Astrocyte of the spinal cord (primary cell): ENCODE data around the gene C2orf74.
A peak's percentile ranks its signal among the peaks of the same experiment; 100 is the strongest.
"Not testable (repeated sequence)": the region's sequence is repeated elsewhere in the genome, so short reads cannot be mapped to it uniquely, and the experiment has no call there.

Experiments used
- DNase-seq: peaks from one replicate; pipeline ENCODE4 v3.0.0; 2011; ENCODE audit warnings: low read depth, low spot score
- H3K4me3 ChIP-seq: 2 replicates; pipeline ENCODE4 v1.5.1; 2011; ENCODE audit warnings: low read depth, mild to moderate bottlenecking, low read length, moderate library complexity
- in situ Hi-C: cut with HindIII; loops from 2 replicates; pipeline ENCODE4 v1.10.0; 2017; ENCODE audit warnings: low sequenced_read_pairs
- TF ChIP-seq, protein P1 (sequence below): IDR thresholded peaks from 2 replicates; pipeline ENCODE4 v1.5.1; 2012; ENCODE audit warnings: low read depth, mild to moderate bottlenecking, low read length, inconsistent platforms

Gene C2orf74

DNA sequence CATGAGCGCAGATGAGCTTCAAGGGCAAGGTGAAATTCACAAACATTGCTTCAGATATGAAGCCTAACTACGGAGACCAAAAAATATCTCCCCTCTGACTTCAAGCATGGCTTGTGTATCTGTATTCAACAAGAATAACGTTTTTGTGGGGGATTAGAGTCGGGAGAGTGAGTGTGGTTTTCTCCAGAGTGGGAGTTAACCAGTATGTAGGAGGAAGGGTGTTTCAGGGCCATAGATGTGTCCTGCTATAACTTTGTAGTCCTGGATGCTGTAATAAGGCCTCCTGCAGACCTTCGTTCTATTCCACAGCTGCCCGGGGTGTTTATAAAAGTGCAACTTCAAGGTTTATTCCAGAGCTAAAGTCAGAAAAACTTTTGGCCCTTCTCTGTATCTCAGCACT lies 12.9 kb upstream of the C2orf74 start:
- TF ChIP-seq, protein P1, sequence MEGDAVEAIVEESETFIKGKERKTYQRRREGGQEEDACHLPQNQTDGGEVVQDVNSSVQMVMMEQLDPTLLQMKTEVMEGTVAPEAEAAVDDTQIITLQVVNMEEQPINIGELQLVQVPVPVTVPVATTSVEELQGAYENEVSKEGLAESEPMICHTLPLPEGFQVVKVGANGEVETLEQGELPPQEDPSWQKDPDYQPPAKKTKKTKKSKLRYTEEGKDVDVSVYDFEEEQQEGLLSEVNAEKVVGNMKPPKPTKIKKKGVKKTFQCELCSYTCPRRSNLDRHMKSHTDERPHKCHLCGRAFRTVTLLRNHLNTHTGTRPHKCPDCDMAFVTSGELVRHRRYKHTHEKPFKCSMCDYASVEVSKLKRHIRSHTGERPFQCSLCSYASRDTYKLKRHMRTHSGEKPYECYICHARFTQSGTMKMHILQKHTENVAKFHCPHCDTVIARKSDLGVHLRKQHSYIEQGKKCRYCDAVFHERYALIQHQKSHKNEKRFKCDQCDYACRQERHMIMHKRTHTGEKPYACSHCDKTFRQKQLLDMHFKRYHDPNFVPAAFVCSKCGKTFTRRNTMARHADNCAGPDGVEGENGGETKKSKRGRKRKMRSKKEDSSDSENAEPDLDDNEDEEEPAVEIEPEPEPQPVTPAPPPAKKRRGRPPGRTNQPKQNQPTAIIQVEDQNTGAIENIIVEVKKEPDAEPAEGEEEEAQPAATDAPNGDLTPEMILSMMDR, result no peak
- DNase-seq, result no peak
- no peak overlapping the region for H3K4me3 ChIP-seq
- in situ Hi-C loops, result no loop called here

DNA sequence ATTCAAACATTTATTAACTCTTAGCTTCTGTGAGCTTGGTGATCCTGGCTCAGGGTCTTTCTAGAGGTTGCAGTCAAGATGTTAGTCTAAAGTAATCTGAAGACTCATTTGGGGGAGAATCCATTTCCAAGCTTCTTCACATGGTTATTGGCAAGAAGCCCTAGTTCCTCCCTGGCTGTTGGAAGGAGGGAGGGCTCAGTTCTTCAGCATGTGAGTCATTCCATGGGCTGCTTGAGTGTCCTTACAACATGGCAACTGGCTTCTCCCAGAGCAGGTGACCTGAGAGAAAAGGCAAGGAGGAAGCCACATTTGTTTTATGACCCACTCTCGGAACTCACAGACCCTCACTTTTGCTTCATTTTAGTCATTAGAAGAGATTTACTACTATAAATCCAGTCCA lies 10.6 kb upstream of the C2orf74 start:
- TF ChIP-seq, protein P1, result no peak
- in situ Hi-C loops, result no loop called here
- DNase-seq, result peak; percentile 10
- H3K4me3 ChIP-seq, result no peak overlapping the region

DNA sequence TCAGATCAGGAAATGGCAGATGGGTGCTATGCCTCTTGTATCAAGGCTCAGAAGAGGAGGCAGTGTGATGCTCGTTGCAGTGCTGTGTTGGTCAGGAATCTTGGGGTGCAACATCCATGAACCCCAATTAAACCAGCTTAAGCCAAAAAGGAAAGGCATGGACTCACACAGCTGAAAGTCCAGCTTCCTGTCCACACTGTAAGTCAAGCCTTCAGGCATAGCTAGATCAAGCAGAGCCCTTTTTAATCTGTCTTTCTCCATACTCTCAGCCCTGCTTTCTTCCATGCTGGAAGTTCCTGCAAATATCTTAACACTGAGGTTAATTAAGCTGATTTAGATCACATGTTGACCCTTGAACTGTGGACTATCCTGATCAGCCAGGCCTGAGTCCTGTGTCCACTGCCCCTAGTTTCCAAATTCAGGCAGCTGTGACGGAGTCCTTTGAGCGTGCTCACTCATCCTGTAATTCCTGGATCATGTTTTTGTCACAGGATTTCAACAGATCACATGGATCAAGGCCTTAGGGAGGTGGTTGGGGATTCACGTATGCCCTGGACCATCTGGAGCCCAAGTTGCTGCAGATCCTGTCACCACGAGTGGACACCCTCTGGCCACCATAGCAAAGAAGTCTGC lies 4.5 kb upstream of the C2orf74 start:
- no peak overlapping the region for H3K4me3 ChIP-seq
- TF ChIP-seq, protein P1, result no peak
- DNase-seq, result no peak
- in situ Hi-C loops, result no loop called here

DNA sequence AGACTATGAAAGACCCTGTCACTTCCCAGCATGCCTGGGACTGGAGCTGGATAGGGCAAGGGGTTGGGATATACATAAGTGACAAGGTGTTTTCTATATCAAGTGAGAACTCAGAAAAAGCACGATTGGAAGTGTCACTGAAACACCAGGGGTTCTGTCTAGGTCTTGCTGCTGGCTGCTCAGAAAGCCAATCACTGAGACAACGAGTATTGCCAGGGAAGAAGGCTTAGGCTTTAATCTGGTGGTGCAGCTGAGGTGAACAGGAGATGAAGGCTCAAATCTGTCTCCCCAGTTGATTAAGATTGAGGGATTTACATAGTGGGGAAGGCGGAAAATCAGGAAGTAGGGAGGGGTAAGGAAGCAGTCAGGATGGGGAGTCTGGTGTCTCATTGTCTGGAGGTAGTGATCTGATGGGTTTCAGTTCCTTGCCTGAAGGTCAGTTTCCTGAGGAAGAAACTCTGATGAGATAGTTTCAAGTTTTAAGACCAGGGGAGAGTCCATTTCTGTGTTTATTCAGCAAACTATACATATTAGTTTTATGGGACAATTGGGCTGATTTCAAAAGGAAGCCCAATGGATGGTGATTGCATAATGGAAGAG lies 3.5 kb upstream of the C2orf74 start:
- DNase-seq, result no peak
- TF ChIP-seq, protein P1, result no peak
- no peak overlapping the region for H3K4me3 ChIP-seq
- in situ Hi-C loops, result no loop called here

DNA sequence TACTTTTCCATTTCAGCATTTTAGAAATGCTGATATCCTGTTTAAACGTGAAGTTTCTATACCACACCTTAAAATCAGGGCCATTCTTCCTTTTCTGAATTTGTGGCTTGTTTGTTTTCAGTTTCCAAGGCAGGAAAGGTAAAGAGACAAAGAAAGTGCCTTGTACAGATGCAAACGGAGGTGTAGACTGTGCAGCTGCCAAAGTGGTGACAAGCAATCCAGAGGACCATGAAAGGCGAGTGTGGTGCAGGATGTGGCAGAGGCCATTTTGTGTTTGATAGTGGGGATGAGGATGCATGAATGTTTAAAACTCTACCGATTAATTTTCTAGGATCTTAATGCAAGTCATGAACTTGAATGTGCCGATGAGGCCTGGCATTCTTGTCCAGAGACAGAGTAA lies 733 bp downstream of the C2orf74 start:
- TF ChIP-seq, protein P1, result no peak
- in situ Hi-C loops, result no loop called here
- DNase-seq, result no peak

DNA sequence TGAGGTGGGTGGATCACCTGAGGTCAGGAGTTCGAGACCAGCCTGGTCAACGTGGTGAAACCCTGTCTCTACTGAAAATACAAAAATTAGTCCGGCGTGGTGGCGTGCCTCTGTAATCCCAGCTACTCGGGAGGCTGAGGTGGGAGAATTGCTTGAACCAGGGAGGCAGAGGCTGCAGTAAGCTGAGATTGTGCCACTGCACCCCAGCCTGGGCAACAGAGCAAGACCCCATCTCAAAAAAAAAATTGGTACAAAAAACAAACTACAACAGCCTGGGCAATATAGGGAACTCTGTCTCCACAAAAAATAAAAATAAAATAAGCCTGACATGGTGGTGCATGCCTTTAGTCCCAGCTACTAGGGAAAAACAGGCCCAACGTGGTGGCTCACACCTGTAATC lies 3.1 kb downstream of the C2orf74 start:
- in situ Hi-C loops, H3K4me3 ChIP-seq, DNase-seq: not testable (repeated sequence)

More for the DNA sequence above, 733 bp downstream of the C2orf74 start:
- H3K4me3 ChIP-seq, result no peak overlapping the region

DNA sequence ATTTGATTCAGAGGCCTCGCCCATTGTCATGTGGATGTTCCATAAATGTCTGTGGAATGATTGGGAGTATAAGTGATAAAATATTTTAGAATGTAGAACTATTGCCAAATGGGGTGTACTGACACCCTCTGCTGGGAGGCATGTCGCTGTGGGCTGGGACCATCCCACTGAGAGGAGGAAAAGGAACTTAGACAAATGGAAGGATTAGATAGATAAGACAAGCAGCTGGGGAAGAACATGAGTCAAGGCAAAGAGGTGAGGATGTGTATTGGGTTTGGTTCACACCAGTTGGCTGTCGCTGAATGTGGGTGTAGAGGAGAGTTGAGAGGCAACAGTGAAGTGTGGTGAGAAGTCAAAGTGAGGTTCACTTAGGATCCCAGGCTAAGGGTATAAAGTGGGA lies 4.0 kb downstream of the C2orf74 start:
- no peak overlapping the region for H3K4me3 ChIP-seq
- in situ Hi-C loops, result no loop called here
- DNase-seq, result no peak
- TF ChIP-seq, protein P1, result no peak
